TTC549 (cell line): Measurements from ENCODE around the gene PSPN.
A peak's percentile ranks its signal among the peaks of the same experiment; 100 is the strongest.
"Not testable (repeated sequence)": the region's sequence is repeated elsewhere in the genome, so short reads cannot be mapped to it uniquely, and the experiment has no call there.

Experiments
- FAIRE-seq: peaks from 2 replicates; lab custom pipeline; 2012; peaks lifted over from hg19 to GRCh38; lab: Jason Lieb, UNC

PSPN gene

GRCh38 chr19:6402837-6403608 lies 27.3 kb upstream of the PSPN start:
- no peak for FAIRE-seq

GRCh38 chr19:6402058-6402457 lies 26.3 kb upstream of the PSPN start:
- no peak for FAIRE-seq

- not testable (repeated sequence) for FAIRE-seq
These were observed 24.6 kb upstream of the PSPN start for GRCh38 chr19:6400062-6400944.

GRCh38 chr19:6396305-6396704 lies 20.6 kb upstream of the PSPN start:
- FAIRE-seq, result no peak

- FAIRE-seq, result no peak
These were observed 19.1 kb upstream of the PSPN start for GRCh38 chr19:6394831-6395230.

GRCh38 chr19:6393983-6394412 lies 18.3 kb upstream of the PSPN start:
- FAIRE-seq, result no peak

- peak; percentile 75 for FAIRE-seq
These were observed 17.6 kb upstream of the PSPN start, which contains the start of gene GTF2F1 for GRCh38 chr19:6393074-6393982. TSS of gene GTF2F1 (minus strand) at chr19:6393164. CDS start at chr19:6392995, 169 bp downstream.

- FAIRE-seq, result no peak
These were observed 16.7 kb upstream of the PSPN start for GRCh38 chr19:6392221-6393073.

- FAIRE-seq, result no peak
These were observed 11.6 kb upstream of the PSPN start for GRCh38 chr19:6387372-6387771.

GRCh38 chr19:6384381-6384780 lies 8.6 kb upstream of the PSPN start:
- FAIRE-seq, result no peak

- no peak for FAIRE-seq
These were observed 7.5 kb upstream of the PSPN start for GRCh38 chr19:6383188-6383587.

- no peak for FAIRE-seq
These were observed 5.5 kb upstream of the PSPN start for GRCh38 chr19:6381030-6381750.

GRCh38 chr19:6379744-6380143 lies 4.0 kb upstream of the PSPN start:
- FAIRE-seq, result no peak

- no peak for FAIRE-seq
These were observed 2.8 kb upstream of the PSPN start for GRCh38 chr19:6378486-6378885.

- FAIRE-seq, result no peak
These were observed 2.3 kb upstream of the PSPN start for GRCh38 chr19:6378041-6378440.

- no peak for FAIRE-seq
These were observed 918 bp upstream of the PSPN start for GRCh38 chr19:6376512-6377190.

- no peak for FAIRE-seq
These were observed 872 bp downstream of the PSPN start for GRCh38 chr19:6374711-6375410.

GRCh38 chr19:6374161-6374709 lies 1.5 kb downstream of the PSPN start:
- no peak for FAIRE-seq

GRCh38 chr19:6373813-6374108 lies 2.0 kb downstream of the PSPN start:
- no peak for FAIRE-seq
